ENCODE measurements around the gene CETN2.

The CETN2 gene

GRCh38 chrX:152823657-152824056 lies 6.9 kb downstream of the CETN2 start:
- TF ChIP-seq BCL11A (tag by site-specific recombination; IDR thresholded peaks at IDR 0.05; ENCODE audit: low read depth) (no peak), ZNF777 (tag by site-specific recombination; IDR thresholded peaks at IDR 0.05; ENCODE audit: borderline replicate concordance) (peak; percentile 30; the same call in 1 of the 2 replicates)
- no peaks in the 10 kb centered on the region for H3K4me1 ChIP-seq (ENCODE audit: control insufficient read depth, insufficient read depth, low read length)
- H3K36me3 ChIP-seq (ENCODE audit: control insufficient read depth in 2 of 2, insufficient read depth in 1 of 2, low read length in 2 of 2), result peaks cover 0 to 16% of the 10 kb centered on the region in 2 experiments; a peak in 1 of 3 replicates
- H3K9me3 ChIP-seq (ENCODE audit: control insufficient read depth, insufficient read depth, low read depth, low read length), result no peaks in the 10 kb centered on the region
- H3K4me3 ChIP-seq (ENCODE audit: low read depth, low read length), result no peak overlapping the region
- H3K27ac ChIP-seq (ENCODE audit: extremely low read depth, low read depth, low read length), result no peak overlapping the region
- ChIA-PET POLR2A (no interaction called here), CTCF (no interaction called here)

- Histone ChIP-seq H3K4me3 (ENCODE audit: low read depth, low read length) (no peak overlapping the region), H3K4me1 (ENCODE audit: control insufficient read depth, insufficient read depth, low read length) (no peaks in the 10 kb centered on the region), H3K9me3 (ENCODE audit: control insufficient read depth, insufficient read depth, low read depth, low read length) (no peaks in the 10 kb centered on the region), H3K36me3 (ENCODE audit: control insufficient read depth in 2 of 2, insufficient read depth in 1 of 2, low read length in 2 of 2) (peaks cover 0 to 6% of the 10 kb centered on the region in 2 experiments; a peak in 1 of 3 replicates), H3K27ac (ENCODE audit: extremely low read depth, low read depth, low read length) (no peak overlapping the region)
- POLR2A ChIA-PET, result no interaction called here
- CTCF ChIA-PET, result interaction anchor here (0.6 to 2.6 kb wide), 9 partner anchors 8 to 1624 kb away, joined by 3 to 24 read pairs (median 7); partner anchors contain the start of genes CETN2 and NSDHL
- TF ChIP-seq ZNF37A (tag by site-specific recombination; IDR thresholded peaks at IDR 0.05), result no peak
- no peak for TF ChIP-seq ATF2 (tag by site-specific recombination; IDR thresholded peaks at IDR 0.05; ENCODE audit: low read depth)
- no peak for TF ChIP-seq ZNF596 (tag by site-specific recombination; IDR thresholded peaks at IDR 0.05)
- TF ChIP-seq YY2 (tag by site-specific recombination; IDR thresholded peaks at IDR 0.05), result no peak
- TF ChIP-seq YY1 (tag by site-specific recombination; IDR thresholded peaks at IDR 0.05), result no peak
- TF ChIP-seq ZNF843 (tag by site-specific recombination; IDR thresholded peaks at IDR 0.05), result no peak
- TF ChIP-seq ZNF549 (tag by site-specific recombination; IDR thresholded peaks at IDR 0.05), result no peak
- no peak for TF ChIP-seq ZXDB (tag by site-specific recombination; IDR thresholded peaks at IDR 0.05)
- TF ChIP-seq OSR2 (tag by site-specific recombination; IDR thresholded peaks at IDR 0.05), result no peak
- no peak for TF ChIP-seq ZNF600 (tag by site-specific recombination; IDR thresholded peaks at IDR 0.05)
Measured at GRCh38 chrX:152822383-152823086, 8.0 kb downstream of the CETN2 start.

- no peak overlapping the region for H3K4me3 ChIP-seq (ENCODE audit: low read depth, low read length)
- POLR2A ChIA-PET, result no interaction called here
- H3K27ac ChIP-seq (ENCODE audit: extremely low read depth, low read depth, low read length), result no peak overlapping the region
- CTCF ChIA-PET, result interaction anchor here (0.6 to 3.1 kb wide), 30 partner anchors 9 to 1671 kb away, joined by 3 to 39 read pairs (median 5); partner anchors contain the start of genes CETN2, CNGA2 and NSDHL
- no peaks in the 10 kb centered on the region for H3K36me3 ChIP-seq (ENCODE audit: control insufficient read depth in 2 of 2, insufficient read depth in 1 of 2, low read length in 2 of 2)
- H3K9me3 ChIP-seq (ENCODE audit: control insufficient read depth, insufficient read depth, low read depth, low read length), result no peaks in the 10 kb centered on the region
- no peaks in the 10 kb centered on the region for H3K4me1 ChIP-seq (ENCODE audit: control insufficient read depth, insufficient read depth, low read length)
- TF ChIP-seq CTCF (tag by site-specific recombination; IDR thresholded peaks at IDR 0.05) (peak; percentile 75), REPIN1 (tag by site-specific recombination; IDR thresholded peaks at IDR 0.05; ENCODE audit: low read depth) (no peak), BCL11B (tag by site-specific recombination; IDR thresholded peaks at IDR 0.05; ENCODE audit: low read depth) (no peak), ZNF692 (tag by site-specific recombination; IDR thresholded peaks at IDR 0.05) (no peak), ZNF221 (tag by site-specific recombination; IDR thresholded peaks at IDR 0.05; ENCODE audit: borderline replicate concordance) (no peak), ZNF654 (tag by site-specific recombination; IDR thresholded peaks at IDR 0.05; ENCODE audit: low read depth) (peak; percentile 75)
Measured at GRCh38 chrX:152821145-152821765, 9.3 kb downstream of the CETN2 start.
